ENCODE results near the gene SFTA2.
"Not testable (repeated sequence)": the region's sequence is repeated elsewhere in the genome, so short reads cannot be mapped to it uniquely, and the experiment has no call there.

SFTA2 gene

DNA sequence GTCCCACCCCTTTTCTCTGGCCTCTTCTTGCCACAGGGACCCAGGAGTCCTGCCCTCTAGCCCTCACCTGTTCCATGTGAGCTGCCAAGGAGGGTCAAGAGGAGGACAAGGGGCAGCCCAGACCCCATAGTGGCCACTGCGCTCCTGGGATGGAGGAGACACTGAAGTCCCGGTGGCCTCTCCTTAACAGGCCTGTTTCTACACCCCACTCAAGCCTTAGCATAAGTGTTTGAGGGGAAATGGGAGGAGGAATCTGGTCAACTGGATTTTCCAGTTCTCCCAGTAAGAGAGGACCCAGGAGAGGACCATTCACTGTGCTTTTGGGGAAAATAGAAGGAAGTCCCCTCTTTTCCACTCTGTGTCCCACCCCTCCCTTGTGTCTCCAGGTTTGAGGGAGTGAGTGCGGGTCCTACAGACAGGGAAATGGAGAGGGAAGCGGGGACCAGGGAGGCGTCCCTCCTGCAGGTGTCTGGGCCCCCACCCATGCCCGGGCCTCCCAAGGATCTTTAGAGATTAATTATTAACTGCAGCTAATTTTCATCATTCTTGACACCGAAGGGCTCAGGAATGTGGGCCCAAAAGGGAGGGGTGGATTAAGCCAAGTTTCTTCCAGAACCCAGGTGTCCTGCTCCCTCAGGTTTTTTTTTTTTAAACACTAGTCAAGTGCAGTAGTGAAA, at the start of gene SFTA2:
Gene SFTA2, minus strand, starts transcription at position 202 of the 677 bp plus-strand sequence. Its CDS starts 74 bp downstream, at position 128.
- no peak for DNase-seq

GRCh38 chr6:30979690-30980089, 47.7 kb upstream of the SFTA2 start:
- DNase-seq, result no peak

DNA sequence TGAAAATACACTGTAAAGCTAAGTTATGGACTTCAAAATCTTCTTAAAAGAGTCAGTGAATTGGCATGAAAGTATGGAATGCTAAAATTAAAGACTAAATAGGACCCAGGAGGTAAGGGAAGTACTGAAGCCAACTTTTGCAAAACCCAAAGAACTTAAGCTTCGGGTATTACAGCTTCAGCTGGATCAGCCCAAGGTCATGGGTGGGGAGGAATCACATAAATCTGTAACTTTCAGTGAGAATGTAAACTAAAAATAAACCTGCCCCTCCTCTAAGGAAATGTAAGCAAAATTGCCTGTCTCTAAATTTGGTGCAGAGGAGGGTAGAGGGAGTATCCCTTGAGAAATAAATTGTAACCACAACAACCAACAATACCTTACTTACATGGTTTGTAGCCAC, 47.2 kb upstream of the SFTA2 start:
- no peak for DNase-seq

DNA sequence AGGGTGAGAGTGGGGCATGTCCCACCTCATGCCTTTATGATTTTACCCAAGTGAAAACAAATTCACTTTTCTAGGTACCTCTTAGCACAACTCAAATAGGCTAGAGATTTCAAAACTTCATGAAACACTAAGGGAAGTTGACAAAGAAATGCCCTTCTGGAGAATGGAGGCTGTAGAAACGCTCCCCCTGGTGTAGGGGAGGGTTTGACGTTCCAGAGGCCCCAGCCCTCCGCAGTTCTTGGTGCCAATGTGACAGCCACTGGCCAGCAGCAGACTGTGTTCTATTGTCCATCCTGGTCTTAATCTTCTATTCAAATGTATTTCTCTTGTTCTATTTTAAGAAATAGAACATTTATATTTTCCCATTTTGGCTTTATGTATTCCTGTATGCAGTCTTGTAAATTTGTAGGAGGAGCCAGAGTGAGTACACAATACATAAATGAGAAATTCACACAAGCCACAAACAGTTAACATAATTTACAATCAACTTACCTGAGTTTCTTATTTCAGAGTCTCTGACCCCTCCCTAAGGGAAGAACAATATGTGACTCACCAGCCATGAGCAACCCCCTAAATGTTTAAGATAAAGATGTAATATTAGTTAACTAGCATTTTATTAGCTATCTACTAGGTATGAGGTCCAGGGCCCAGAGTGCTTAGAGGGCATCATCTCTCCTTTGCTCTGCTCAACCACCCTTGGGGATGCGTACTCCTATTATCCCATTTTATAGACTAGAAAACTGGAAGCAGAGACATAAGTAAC, 42.7 kb upstream of the SFTA2 start:
- no peak for DNase-seq

GRCh38 chr6:30972816-30973215, 40.8 kb upstream of the SFTA2 start:
- no peak for DNase-seq

DNA sequence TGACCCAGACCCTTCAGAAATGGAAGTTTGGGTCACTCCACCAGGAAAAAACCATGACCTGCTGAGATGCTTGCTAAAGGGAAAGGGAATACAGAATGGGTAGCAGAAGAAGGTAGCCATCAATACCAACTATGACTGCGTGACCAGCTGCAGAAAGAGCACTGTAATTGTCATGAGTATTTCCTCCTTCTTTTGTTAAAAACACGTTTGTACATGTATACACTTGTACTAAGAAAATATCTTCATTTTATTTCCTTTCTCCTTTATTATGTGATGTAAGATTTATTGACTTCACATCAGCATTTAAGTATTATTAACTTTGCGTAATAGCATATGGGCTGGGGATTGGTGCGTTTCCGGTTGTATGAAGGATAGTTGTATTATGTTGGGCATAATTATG, 39.0 kb upstream of the SFTA2 start:
- DNase-seq, result no peak

GRCh38 chr6:30969171-30969570, 37.2 kb upstream of the SFTA2 start:
- DNase-seq, result not testable (repeated sequence)

DNA sequence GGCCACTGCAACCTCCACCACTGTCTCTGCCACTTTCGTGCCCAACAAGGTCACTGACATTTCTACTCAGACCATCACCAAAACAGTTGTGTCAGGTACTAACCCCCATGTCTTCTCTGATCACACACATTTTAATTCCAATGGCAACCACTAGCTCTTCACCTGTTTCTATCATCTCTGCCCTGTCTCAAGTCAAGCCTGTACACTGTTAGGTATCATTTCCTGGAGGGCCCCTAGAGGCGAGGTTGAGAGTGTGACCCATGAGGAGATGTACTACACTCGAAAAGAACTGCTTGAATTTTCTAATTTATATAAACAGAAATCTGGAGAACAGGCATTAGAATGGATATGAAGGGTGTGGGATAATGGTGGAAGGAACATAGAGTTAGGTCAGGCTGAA, 34.2 kb upstream of the SFTA2 start:
- DNase-seq, result no peak

DNA sequence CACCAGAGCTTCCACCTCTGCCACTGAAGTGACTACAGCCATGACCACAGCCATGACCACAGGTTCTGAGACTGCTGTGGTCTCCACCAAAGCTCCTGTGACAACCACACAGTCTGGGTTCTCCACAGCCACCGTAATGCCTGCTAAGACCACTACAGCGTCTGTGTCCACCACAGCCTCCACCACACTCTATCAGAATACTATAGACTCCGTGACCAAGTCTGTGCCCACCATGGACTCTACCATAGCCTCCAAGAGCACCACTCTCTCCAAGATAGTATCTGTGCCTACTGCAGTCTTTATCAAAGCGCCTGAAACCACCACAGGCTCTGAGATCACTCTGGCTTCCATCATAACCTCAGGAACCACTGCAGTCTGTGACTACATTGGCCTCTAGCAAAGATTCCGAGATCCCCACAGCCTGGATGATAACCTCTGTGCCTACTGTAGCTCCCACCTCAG, 33.2 kb upstream of the SFTA2 start:
- no peak for DNase-seq

DNA sequence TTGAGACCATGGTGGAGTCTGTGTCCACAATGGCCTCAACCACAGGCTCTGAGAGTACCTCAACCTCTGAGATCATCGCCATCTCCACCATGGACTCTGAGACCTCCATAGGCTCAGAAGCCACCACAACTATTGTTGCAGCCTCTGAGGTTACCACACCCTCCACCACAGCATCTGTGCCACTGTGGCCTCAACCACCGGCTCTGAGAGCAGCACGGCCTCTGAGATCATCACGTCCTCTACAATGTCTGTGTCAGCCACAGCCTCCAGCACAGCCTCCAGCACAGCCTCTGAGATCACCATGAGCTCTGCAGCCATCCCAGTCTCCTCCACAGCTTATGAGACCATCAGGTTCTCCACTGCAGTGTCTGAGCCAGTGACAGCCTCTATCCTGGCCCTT, 32.1 kb upstream of the SFTA2 start:
- no peak for DNase-seq

- no peak for DNase-seq
Measured at GRCh38 chr6:30963641-30964040, 31.7 kb upstream of the SFTA2 start.

- DNase-seq, result no peak
Measured at GRCh38 chr6:30962716-30963115, 30.7 kb upstream of the SFTA2 start.

DNA sequence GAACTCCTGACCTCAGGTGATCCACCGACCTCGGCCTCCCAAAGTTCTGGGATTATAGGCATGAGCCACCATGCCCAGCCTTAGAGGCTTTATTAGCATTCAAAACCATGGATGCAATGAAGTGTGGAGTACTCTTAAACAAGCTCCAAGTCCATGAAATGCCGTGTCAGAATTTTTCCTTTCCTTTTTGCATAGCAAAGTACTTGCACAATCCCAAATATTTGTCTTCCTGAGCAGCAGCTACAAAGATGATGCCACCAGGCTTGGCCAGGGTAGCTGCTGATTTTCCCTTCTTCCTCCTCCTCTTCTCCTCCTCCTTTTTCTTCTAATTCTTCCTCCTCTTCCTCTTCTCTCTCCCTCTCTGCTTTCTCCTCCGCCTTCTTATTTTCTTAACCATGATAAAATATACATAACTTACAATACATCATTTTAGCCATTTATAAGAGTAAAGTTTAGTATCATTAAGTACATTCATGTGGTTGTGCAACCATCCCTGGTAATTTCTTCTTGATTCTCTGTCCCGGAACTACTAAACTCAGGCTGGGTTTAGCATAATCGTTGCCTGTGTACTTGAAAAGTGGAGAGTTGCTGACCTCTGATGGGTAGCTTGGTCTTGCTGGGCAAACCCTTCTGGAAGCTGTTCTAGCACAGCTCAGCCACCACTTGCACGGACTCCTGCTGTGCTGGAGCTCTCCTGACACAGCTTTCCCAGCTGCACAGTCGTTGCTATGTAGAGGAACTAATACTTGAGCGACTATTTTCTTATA, 29.1 kb upstream of the SFTA2 start:
- no peak for DNase-seq

DNA sequence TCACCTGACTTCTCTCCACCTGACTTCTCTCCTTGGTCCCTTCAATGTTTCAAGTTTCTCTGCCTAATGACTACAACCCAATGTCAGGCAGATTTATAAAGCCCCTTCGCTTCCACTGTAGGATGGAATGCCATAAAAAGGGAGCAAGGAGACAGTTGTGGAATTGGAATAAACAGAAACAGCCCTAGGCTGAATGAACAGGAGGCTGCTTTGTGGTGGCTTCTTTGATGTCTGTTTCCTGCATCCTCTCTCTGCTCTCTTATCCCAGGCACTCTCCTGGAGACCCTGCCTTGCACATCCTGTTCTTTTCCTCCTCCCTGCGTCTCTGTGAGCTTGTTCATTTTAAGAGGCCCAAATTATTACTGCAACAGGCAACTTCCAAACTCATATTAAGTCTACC, 25.7 kb upstream of the SFTA2 start:
- no peak for DNase-seq

- peak; percentile 49 to 74 (median 64) for DNase-seq
Measured at GRCh38 chr6:30955367-30956042, 23.5 kb upstream of the SFTA2 start.

GRCh38 chr6:30954631-30955366, 22.8 kb upstream of the SFTA2 start:
- no peak for DNase-seq

DNA sequence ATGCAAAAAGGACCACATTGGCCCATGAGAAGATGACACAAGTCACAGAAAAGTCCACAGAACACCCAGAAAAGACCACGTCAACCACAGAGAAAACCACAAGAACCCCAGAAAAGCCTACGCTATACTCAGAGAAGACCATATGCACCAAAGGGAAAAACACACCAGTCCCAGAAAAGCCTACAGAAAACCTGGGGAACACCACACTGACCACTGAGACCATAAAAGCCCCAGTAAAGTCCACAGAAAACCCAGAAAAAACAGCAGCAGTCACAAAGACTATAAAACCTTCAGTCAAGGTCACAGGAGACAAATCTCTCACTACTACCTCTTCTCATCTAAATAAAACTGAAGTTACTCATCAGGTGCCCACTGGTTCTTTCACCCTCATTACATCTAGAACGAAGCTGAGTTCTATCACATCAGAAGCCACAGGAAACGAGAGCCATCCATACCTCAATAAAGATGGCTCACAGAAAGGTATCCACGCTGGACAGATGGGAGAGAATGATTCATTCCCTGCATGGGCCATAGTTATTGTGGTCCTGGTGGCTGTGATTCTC, 20.0 kb upstream of the SFTA2 start:
- DNase-seq, result no peak

GRCh38 chr6:30948811-30949210, 16.8 kb upstream of the SFTA2 start:
- DNase-seq, result no peak

DNA sequence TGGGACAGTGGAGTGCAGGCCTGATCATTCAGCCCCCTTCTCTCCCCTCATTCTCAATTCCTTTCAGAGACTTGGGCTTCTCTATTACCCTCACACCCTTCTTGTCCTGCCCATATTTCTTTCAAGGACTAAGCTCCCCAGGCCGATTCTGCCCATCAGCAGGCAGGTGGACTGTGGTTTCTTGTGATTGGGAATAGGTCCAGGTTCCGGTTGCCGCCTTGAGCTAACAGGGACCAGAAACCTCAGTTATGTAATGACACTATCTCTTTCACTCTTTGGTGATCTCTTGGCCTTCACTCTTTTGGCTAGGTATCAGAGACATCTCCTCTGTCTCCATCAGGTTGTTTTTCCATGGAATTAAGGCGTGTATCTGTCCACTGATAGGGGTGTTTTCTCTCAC, 15.3 kb upstream of the SFTA2 start:
- no peak for DNase-seq

DNA sequence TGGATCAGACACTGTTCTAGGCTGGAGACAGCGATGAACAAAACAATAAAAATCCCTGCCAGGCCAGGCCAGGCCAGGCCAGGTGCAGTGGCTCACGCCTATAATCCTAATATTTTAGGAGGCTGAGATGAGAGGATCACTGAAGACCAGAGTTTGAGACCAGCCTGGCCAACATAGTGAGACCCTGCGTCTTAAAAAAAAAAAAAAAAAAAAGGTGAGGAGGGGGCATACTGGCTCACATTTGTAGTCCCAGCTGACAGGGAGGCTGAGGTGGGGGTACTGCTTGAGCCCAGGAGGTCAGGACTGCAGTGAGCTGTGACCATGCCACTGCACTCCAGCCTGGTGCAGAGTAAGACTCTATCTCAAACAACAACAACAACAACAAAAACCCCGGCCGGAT, 13.3 kb upstream of the SFTA2 start:
- no peak for DNase-seq

DNA sequence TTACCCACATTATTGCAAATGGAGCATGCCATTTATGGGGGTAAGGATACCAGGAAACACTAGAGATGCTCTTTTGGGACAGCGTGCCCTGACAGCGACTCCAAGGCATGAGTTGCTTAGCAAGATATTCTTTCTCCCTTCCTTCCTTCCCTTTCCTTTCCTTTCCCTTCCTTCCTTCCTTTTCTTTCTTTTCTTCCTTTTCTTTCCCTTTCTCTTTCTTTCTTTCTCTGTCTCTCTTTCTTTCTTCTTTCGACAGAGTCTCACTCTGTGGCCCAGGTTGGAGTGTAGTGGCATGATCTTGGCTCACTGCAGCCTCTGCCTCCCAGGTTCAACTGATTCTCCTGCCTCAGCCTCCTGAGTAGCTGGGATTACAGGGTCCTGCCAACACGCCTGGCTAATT, 12.1 kb upstream of the SFTA2 start:
- DNase-seq, result no peak

Measured in stimulated activated naive CD4-positive, alpha-beta T cell (primary cell).